SK-N-SH treated with all-trans-retinoic acid at 6 μM for 48 hours (cell line): ENCODE data around the gene SLC15A1.
"Not testable (repeated sequence)": the region's sequence is repeated elsewhere in the genome, so short reads cannot be mapped to it uniquely, and the experiment has no call there.

Source experiments
- ATAC-seq: fragments of 200-7000 bp; cut with Tn5 transposase; 3 replicates; pipeline ENCODE4 v1.9.1; 2020; ENCODE audit warnings: mild to moderate bottlenecking, moderate library complexity
- ARNTL ChIP-seq: fragments of 450-650 bp; formaldehyde crosslinking; IDR thresholded peaks from 2 replicates; pipeline ENCODE4 v1.5.0; 2020; ENCODE audit warnings: low read depth, mild to moderate bottlenecking, moderate library complexity, borderline replicate concordance
- BACH2 ChIP-seq: fragments of 250-450 bp; sonication (Bioruptor Pico); IDR thresholded peaks from 2 replicates; pipeline ENCODE4 v1.9.0; 2021; ENCODE audit warnings: mild to moderate bottlenecking, borderline replicate concordance
- GLIS3 ChIP-seq: fragments of 250-450 bp; sonication (Bioruptor Pico); IDR thresholded peaks from 2 replicates; pipeline ENCODE4 v1.5.0; 2020; ENCODE audit warnings: mild to moderate bottlenecking, moderate library complexity
- ISL1 ChIP-seq: fragments of 250-450 bp; sonication (Bioruptor Pico); IDR thresholded peaks from 2 replicates; pipeline ENCODE4 v2.1.2; 2022; ENCODE audit warnings: mild to moderate bottlenecking, moderate library complexity
- OSR1 ChIP-seq: fragments of 250-450 bp; sonication (Bioruptor Pico); IDR thresholded peaks from 2 replicates; pipeline ENCODE4 v1.8.0; 2022; ENCODE audit warnings: moderate library complexity, mild to moderate bottlenecking, inconsistent platforms
- PPARA ChIP-seq: fragments of 250-450 bp; sonication (Bioruptor Pico); IDR thresholded peaks from 2 replicates; pipeline ENCODE4 v1.5.0; 2020; ENCODE audit warnings: mild to moderate bottlenecking, borderline replicate concordance
- RARB ChIP-seq: fragments of 250-450 bp; sonication (Bioruptor Pico); IDR thresholded peaks from 2 replicates; pipeline ENCODE4 v1.8.0; 2021; ENCODE audit warnings: mild to moderate bottlenecking, moderate library complexity
- SNAI2 ChIP-seq: fragments of 250-450 bp; sonication (Bioruptor Pico); IDR thresholded peaks from 2 replicates; pipeline ENCODE4 v1.5.0; 2020; ENCODE audit warnings: mild to moderate bottlenecking, moderate library complexity
- TCF4 ChIP-seq: fragments of 250-450 bp; sonication (Bioruptor Pico); IDR thresholded peaks from 2 replicates; pipeline ENCODE4 v1.8.0; 2021; ENCODE audit warnings: mild to moderate bottlenecking, moderate library complexity, borderline replicate concordance
- TOX ChIP-seq: fragments of 250-450 bp; sonication (Bioruptor Pico); IDR thresholded peaks from 2 replicates; pipeline ENCODE4 v1.8.0; 2021; ENCODE audit warnings: mild to moderate bottlenecking, moderate library complexity, borderline replicate concordance
- ZC3H10 ChIP-seq: fragments of 250-450 bp; sonication (Bioruptor Pico); IDR thresholded peaks from 2 replicates; pipeline ENCODE4 v1.5.1; 2021; ENCODE audit warnings: mild to moderate bottlenecking, moderate library complexity
- ZFP3 ChIP-seq: fragments of 250-450 bp; sonication (Bioruptor Pico); IDR thresholded peaks from 2 replicates; pipeline ENCODE4 v1.5.0; 2020; ENCODE audit warnings: mild to moderate bottlenecking, moderate library complexity
- ZFP30 ChIP-seq: fragments of 450-650 bp; formaldehyde crosslinking; IDR thresholded peaks from 2 replicates; pipeline ENCODE4 v1.5.0; 2022; ENCODE audit warnings: mild to moderate bottlenecking, moderate library complexity
- ZNF70 ChIP-seq: fragments of 450-650 bp; formaldehyde crosslinking; IDR thresholded peaks from 2 replicates; pipeline ENCODE4 v1.5.0; 2020; ENCODE audit warnings: mild to moderate bottlenecking, moderate library complexity
- TF ChIP-seq, protein P1 (sequence below): fragments of 250-450 bp; sonication (Bioruptor Pico); IDR thresholded peaks from 2 replicates; pipeline ENCODE4 v1.8.0; 2020; ENCODE audit warnings: mild to moderate bottlenecking, moderate library complexity, borderline replicate concordance
- TF ChIP-seq, protein P2 (sequence below): fragments of 250-450 bp; sonication (Bioruptor Pico); IDR thresholded peaks from 2 replicates; pipeline ENCODE4 v1.5.1; 2021; ENCODE audit warnings: mild to moderate bottlenecking, moderate library complexity
- TF ChIP-seq, protein P3 (sequence below): fragments of 250-450 bp; sonication (Bioruptor Pico); IDR thresholded peaks from 2 replicates; pipeline ENCODE4 v1.5.0; 2020; ENCODE audit warnings: mild to moderate bottlenecking, moderate library complexity
- TF ChIP-seq, protein P4 (sequence below): fragments of 250-450 bp; sonication (Bioruptor Pico); IDR thresholded peaks from 2 replicates; pipeline ENCODE4 v1.5.1; 2020; ENCODE audit warnings: low read depth, mild to moderate bottlenecking, moderate library complexity
- TF ChIP-seq, protein P5 (sequence below): fragments of 250-450 bp; sonication (Bioruptor Pico); IDR thresholded peaks from 2 replicates; pipeline ENCODE4 v1.8.0; 2021; ENCODE audit warnings: low read depth, mild to moderate bottlenecking, moderate library complexity, borderline replicate concordance

SLC15A1 gene

DNA sequence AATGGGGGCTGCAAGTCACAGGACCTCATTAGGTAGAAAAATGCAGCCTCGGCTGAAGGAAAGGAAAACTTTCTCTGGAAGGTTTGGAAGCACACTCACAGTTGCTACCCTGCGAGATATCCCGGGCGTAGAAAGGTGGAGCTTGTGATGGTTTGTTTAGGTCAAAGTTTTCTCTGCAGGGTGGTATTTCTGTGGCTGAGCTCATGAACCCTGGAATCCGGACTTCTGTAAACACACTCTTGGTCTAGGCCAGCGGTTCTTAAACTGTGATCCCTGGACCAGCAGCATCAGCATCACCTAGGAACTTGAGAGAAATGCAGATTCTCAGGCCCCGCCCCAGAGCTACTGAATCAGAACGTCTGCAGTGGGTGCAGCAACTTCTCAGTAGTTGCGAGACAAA lies 3.3 kb upstream of the SLC15A1 start (continued):
- TF ChIP-seq, protein P1, sequence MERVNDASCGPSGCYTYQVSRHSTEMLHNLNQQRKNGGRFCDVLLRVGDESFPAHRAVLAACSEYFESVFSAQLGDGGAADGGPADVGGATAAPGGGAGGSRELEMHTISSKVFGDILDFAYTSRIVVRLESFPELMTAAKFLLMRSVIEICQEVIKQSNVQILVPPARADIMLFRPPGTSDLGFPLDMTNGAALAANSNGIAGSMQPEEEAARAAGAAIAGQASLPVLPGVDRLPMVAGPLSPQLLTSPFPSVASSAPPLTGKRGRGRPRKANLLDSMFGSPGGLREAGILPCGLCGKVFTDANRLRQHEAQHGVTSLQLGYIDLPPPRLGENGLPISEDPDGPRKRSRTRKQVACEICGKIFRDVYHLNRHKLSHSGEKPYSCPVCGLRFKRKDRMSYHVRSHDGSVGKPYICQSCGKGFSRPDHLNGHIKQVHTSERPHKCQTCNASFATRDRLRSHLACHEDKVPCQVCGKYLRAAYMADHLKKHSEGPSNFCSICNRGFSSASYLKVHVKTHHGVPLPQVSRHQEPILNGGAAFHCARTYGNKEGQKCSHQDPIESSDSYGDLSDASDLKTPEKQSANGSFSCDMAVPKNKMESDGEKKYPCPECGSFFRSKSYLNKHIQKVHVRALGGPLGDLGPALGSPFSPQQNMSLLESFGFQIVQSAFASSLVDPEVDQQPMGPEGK (CRISPR knock-in tag) = no peak
- no peak for TF ChIP-seq GLIS3 (CRISPR knock-in tag)
- no peak for TF ChIP-seq ZC3H10 (CRISPR knock-in tag)
- no peak for TF ChIP-seq BACH2 (CRISPR knock-in tag)
- no peak for TF ChIP-seq ZFP3
- no peak for TF ChIP-seq ZNF70 (CRISPR knock-in tag)
- TF ChIP-seq TOX = no peak

DNA sequence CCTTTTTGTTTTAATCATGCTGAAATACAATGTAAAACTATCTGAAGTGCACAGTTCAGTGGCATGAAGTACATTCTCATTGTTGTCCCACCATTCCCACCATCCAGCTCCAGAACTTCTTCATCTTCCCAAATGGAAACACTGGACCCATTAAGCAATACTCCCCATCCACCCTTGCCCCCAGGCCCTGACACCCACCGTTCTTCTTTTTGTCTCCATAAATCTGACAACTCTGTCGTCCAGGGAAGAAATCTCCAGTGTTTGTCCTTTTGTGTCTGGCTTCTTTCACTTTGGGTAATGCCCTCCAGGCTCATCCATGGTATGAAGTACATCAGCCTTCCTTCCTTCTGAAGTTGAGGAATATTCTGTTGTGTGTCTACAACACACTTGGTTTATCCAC lies 2.6 kb upstream of the SLC15A1 start:
- TF ChIP-seq SNAI2 (CRISPR knock-in tag) (no peak), ZFP3 (no peak), ISL1 (CRISPR knock-in tag) (no peak), ZC3H10 (CRISPR knock-in tag) (no peak), PPARA (CRISPR knock-in tag) (no peak), RARB (CRISPR knock-in tag) (no peak), TCF4 (CRISPR knock-in tag) (no peak), ZNF70 (CRISPR knock-in tag) (no peak), ZFP30 (CRISPR knock-in tag) (no peak), OSR1 (CRISPR knock-in tag) (no peak), ARNTL (CRISPR knock-in tag) (no peak)
- TF ChIP-seq, protein P2, sequence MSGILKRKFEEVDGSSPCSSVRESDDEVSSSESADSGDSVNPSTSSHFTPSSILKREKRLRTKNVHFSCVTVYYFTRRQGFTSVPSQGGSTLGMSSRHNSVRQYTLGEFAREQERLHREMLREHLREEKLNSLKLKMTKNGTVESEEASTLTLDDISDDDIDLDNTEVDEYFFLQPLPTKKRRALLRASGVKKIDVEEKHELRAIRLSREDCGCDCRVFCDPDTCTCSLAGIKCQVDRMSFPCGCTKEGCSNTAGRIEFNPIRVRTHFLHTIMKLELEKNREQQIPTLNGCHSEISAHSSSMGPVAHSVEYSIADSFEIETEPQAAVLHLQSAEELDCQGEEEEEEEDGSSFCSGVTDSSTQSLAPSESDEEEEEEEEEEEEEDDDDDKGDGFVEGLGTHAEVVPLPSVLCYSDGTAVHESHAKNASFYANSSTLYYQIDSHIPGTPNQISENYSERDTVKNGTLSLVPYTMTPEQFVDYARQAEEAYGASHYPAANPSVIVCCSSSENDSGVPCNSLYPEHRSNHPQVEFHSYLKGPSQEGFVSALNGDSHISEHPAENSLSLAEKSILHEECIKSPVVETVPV (CRISPR knock-in tag) = no peak
- TF ChIP-seq, protein P3, sequence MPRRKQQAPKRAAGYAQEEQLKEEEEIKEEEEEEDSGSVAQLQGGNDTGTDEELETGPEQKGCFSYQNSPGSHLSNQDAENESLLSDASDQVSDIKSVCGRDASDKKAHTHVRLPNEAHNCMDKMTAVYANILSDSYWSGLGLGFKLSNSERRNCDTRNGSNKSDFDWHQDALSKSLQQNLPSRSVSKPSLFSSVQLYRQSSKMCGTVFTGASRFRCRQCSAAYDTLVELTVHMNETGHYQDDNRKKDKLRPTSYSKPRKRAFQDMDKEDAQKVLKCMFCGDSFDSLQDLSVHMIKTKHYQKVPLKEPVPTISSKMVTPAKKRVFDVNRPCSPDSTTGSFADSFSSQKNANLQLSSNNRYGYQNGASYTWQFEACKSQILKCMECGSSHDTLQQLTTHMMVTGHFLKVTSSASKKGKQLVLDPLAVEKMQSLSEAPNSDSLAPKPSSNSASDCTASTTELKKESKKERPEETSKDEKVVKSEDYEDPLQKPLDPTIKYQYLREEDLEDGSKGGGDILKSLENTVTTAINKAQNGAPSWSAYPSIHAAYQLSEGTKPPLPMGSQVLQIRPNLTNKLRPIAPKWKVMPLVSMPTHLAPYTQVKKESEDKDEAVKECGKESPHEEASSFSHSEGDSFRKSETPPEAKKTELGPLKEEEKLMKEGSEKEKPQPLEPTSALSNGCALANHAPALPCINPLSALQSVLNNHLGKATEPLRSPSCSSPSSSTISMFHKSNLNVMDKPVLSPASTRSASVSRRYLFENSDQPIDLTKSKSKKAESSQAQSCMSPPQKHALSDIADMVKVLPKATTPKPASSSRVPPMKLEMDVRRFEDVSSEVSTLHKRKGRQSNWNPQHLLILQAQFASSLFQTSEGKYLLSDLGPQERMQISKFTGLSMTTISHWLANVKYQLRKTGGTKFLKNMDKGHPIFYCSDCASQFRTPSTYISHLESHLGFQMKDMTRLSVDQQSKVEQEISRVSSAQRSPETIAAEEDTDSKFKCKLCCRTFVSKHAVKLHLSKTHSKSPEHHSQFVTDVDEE = no peak
- TF ChIP-seq, protein P4, sequence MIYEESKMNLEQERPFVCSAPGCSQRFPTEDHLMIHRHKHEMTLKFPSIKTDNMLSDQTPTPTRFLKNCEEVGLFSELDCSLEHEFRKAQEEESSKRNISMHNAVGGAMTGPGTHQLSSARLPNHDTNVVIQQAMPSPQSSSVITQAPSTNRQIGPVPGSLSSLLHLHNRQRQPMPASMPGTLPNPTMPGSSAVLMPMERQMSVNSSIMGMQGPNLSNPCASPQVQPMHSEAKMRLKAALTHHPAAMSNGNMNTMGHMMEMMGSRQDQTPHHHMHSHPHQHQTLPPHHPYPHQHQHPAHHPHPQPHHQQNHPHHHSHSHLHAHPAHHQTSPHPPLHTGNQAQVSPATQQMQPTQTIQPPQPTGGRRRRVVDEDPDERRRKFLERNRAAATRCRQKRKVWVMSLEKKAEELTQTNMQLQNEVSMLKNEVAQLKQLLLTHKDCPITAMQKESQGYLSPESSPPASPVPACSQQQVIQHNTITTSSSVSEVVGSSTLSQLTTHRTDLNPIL = no peak
- TF ChIP-seq, protein P1 (CRISPR knock-in tag) = no peak
- TF ChIP-seq, protein P5, sequence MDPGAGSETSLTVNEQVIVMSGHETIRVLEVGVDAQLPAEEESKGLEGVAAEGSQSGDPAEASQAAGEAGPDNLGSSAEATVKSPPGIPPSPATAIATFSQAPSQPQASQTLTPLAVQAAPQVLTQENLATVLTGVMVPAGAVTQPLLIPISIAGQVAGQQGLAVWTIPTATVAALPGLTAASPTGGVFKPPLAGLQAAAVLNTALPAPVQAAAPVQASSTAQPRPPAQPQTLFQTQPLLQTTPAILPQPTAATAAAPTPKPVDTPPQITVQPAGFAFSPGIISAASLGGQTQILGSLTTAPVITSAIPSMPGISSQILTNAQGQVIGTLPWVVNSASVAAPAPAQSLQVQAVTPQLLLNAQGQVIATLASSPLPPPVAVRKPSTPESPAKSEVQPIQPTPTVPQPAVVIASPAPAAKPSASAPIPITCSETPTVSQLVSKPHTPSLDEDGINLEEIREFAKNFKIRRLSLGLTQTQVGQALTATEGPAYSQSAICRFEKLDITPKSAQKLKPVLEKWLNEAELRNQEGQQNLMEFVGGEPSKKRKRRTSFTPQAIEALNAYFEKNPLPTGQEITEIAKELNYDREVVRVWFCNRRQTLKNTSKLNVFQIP (CRISPR knock-in tag) = no peak
- ATAC-seq = no peak

DNA sequence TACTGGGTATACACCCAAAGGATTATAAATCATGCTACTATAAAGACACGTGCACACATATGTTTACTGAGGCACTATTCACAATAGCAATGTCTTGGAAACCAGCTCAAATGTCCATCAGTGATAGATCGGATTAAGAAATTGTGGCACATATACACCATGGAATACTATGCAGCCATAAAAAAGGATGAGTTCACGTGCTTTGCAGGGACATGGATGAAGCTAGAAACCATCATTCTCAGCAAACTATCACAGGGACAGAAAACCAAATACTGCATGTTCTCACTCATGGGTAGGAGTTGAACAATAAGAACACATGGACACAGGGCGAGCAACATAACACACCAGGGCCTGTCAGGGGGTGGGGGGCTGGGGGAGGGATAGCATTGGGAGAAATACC lies 2.0 kb upstream of the SLC15A1 start:
- not testable (repeated sequence) for ATAC-seq
